Measurements from ENCODE around the gene TMEM19. TPM values are rescaled to one million over a fixed set of nuclear protein-coding genes. Genes with fewer than 3 reads are reported as not detected.

TMEM19 gene
- total RNA-seq, 4 donors from 2014 or later: 24.5 to 52.9 (median 43.5) TPM

- DNase-seq (ENCODE audit: low spot score in 2 of 2): no peak
- Histone ChIP-seq H3K4me3 (no peak overlapping the region), H3K4me1 (peaks cover 3% of the 10 kb centered on the region), H3K36me3 (peaks cover 64% of the 10 kb centered on the region), H3K27ac (no peak overlapping the region), H3K27me3 (no peaks in the 10 kb centered on the region), H3K9me3 (no peaks in the 10 kb centered on the region)
- no peak for TF ChIP-seq POLR2AphosphoS5 (IDR thresholded peaks at IDR 0.05)
- TF ChIP-seq, protein P1, sequence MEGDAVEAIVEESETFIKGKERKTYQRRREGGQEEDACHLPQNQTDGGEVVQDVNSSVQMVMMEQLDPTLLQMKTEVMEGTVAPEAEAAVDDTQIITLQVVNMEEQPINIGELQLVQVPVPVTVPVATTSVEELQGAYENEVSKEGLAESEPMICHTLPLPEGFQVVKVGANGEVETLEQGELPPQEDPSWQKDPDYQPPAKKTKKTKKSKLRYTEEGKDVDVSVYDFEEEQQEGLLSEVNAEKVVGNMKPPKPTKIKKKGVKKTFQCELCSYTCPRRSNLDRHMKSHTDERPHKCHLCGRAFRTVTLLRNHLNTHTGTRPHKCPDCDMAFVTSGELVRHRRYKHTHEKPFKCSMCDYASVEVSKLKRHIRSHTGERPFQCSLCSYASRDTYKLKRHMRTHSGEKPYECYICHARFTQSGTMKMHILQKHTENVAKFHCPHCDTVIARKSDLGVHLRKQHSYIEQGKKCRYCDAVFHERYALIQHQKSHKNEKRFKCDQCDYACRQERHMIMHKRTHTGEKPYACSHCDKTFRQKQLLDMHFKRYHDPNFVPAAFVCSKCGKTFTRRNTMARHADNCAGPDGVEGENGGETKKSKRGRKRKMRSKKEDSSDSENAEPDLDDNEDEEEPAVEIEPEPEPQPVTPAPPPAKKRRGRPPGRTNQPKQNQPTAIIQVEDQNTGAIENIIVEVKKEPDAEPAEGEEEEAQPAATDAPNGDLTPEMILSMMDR (IDR thresholded peaks at IDR 0.05): no peak
- TF ChIP-seq EP300 (IDR thresholded peaks at IDR 0.05): no peak
- no peak for TF ChIP-seq POLR2A (IDR thresholded peaks at IDR 0.05)
- 85% methylated on average over 2 of the region's 2 CpGs for WGBS
These were observed 44.5 kb upstream of the TMEM19 start for GRCh38 chr12:71641390-71641789.

DNA sequence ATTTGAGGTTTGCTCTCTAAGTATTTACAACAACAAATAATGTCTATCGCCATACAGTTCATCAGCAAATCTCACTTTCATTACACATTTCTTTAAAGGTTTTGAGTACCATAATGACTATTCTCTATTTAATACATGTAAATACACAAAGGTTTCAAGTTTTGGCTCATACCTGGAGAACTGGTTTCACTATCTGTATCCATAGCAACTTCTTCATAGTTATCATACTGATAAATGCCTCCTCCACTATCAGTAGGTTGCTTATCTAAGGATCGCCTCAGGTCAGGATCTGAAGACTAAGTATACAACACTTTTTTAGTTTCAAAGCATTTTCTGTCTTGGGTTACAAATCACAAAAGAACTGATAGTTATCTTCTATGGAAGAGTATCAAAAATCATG lies 43.6 kb upstream of the TMEM19 start:
- TF ChIP-seq EP300 (IDR thresholded peaks at IDR 0.05): no peak
- TF ChIP-seq POLR2AphosphoS5 (IDR thresholded peaks at IDR 0.05): no peak
- no peak for TF ChIP-seq POLR2A (IDR thresholded peaks at IDR 0.05)
- TF ChIP-seq, protein P1 (IDR thresholded peaks at IDR 0.05): no peak
- WGBS: 62% methylated on average over 2 of the region's 2 CpGs
- no peak overlapping the region for H3K27ac ChIP-seq

DNA sequence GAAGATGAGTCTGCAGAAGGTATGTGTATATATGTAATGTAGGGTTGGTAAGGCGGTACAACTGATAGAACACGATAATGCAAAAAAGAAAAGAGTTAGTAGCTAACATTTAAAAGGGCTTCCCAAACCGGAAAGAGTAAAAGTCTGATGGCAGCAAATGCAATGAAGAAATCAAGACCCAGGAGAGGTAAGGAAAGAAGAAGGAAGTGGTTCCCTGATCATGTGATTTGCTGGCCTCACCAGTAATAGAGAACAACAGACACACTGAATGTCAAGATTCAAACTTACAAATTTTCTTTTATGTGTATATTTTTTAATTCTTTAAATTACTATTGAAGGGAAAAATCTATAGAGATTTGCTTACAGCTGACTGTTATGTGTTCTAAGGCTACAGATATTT lies 40.6 kb upstream of the TMEM19 start:
- Histone ChIP-seq H3K27ac (no peak overlapping the region), H3K27me3 (no peaks in the 10 kb centered on the region), H3K4me1 (peaks cover 8% of the 10 kb centered on the region), H3K9me3 (no peaks in the 10 kb centered on the region), H3K36me3 (peaks cover 58% of the 10 kb centered on the region), H3K4me3 (no peak overlapping the region)
- 85% methylated on average over 3 of the region's 3 CpGs for WGBS
- no peak for DNase-seq (ENCODE audit: low spot score in 2 of 2)
- TF ChIP-seq, protein P1 (IDR thresholded peaks at IDR 0.05): no peak
- TF ChIP-seq POLR2A (IDR thresholded peaks at IDR 0.05) (no peak), EP300 (IDR thresholded peaks at IDR 0.05) (no peak), POLR2AphosphoS5 (IDR thresholded peaks at IDR 0.05) (no peak)

More for the DNA sequence above, 43.6 kb upstream of the TMEM19 start:
- H3K4me1 ChIP-seq: peaks cover 3% of the 10 kb centered on the region
- DNase-seq (ENCODE audit: low spot score in 2 of 2): no peak
- no peak overlapping the region for H3K4me3 ChIP-seq
- H3K9me3 ChIP-seq: no peaks in the 10 kb centered on the region
- peaks cover 66% of the 10 kb centered on the region for H3K36me3 ChIP-seq
- no peaks in the 10 kb centered on the region for H3K27me3 ChIP-seq

GRCh38 chr12:71646512-71646911 lies 39.4 kb upstream of the TMEM19 start:
- TF ChIP-seq POLR2A (IDR thresholded peaks at IDR 0.05): no peak
- no peak for TF ChIP-seq EP300 (IDR thresholded peaks at IDR 0.05)
- no peak for TF ChIP-seq POLR2AphosphoS5 (IDR thresholded peaks at IDR 0.05)
- TF ChIP-seq, protein P1 (IDR thresholded peaks at IDR 0.05): no peak
- H3K9me3 ChIP-seq: no peaks in the 10 kb centered on the region
- peaks cover 14% of the 10 kb centered on the region for H3K4me1 ChIP-seq
- DNase-seq (ENCODE audit: low spot score in 2 of 2): no peak
- 97% methylated on average over 3 of the region's 3 CpGs for WGBS
- no peak overlapping the region for H3K27ac ChIP-seq
- peaks cover 53% of the 10 kb centered on the region for H3K36me3 ChIP-seq
- no peak overlapping the region for H3K4me3 ChIP-seq
- H3K27me3 ChIP-seq: no peaks in the 10 kb centered on the region

GRCh38 chr12:71648537-71648936 lies 37.3 kb upstream of the TMEM19 start:
- 85% methylated on average over 4 of the region's 4 CpGs for WGBS
- Histone ChIP-seq H3K9me3 (no peaks in the 10 kb centered on the region), H3K27me3 (no peaks in the 10 kb centered on the region), H3K27ac (no peak overlapping the region), H3K4me3 (no peak overlapping the region), H3K4me1 (peaks cover 17% of the 10 kb centered on the region), H3K36me3 (peaks cover 39% of the 10 kb centered on the region)
- TF ChIP-seq POLR2A (IDR thresholded peaks at IDR 0.05) (no peak), EP300 (IDR thresholded peaks at IDR 0.05) (no peak), POLR2AphosphoS5 (IDR thresholded peaks at IDR 0.05) (no peak)
- TF ChIP-seq, protein P1 (IDR thresholded peaks at IDR 0.05): no peak
- DNase-seq (ENCODE audit: low spot score in 2 of 2): no peak
